Ovary (tissue), 9 donors: Measurements from ENCODE around the gene AGR2. TPM values are rescaled to one million over a fixed set of nuclear protein-coding genes. Genes with fewer than 3 reads are reported as not detected.

Source experiments
- DNase-seq, 5 donors: peaks; one replicate each; pipeline ENCODE4 v3.0.0-alpha.2; 2019 to 2020
- H3K27ac ChIP-seq, 2 donors: fragments of 200-600 bp; one replicate each; pipeline versions ENCODE4 v1.5.1 to v1.8.0; 2019 to 2022
- H3K27me3 ChIP-seq: fragments of 200-600 bp; one replicate; pipeline ENCODE4 v1.8.0; 2022
- H3K36me3 ChIP-seq: fragments of 200-600 bp; sonication (generic); one replicate; pipeline ENCODE4 v1.5.1; 2019
- H3K4me1 ChIP-seq: one replicate; pipeline ENCODE4 v1.8.1; 2013; ENCODE audit warnings: mild to moderate bottlenecking, moderate library complexity; ENCODE audit not compliant: insufficient read depth
- H3K4me3 ChIP-seq: fragments of 200-600 bp; sonication (generic); one replicate; pipeline ENCODE4 v1.5.1; 2017
- H3K9me3 ChIP-seq, 2 donors: fragments of 200-600 bp in 1 of 2; sonication (generic) in 1 of 2; one replicate each; pipeline versions ENCODE4 v1.5.1 to v1.8.1; 2013 to 2019; ENCODE audit warnings: mild to moderate bottlenecking in 1 of 2, moderate library complexity in 1 of 2
- CTCF ChIP-seq, 3 donors: fragments of 450-650 bp in 2 of 3; fragments of 200-600 bp in 1 of 3; IDR thresholded peaks; one replicate each; pipeline versions ENCODE4 v1.5.1 to v1.8.0; 2016 to 2022; ENCODE audit warnings: antibody characterized with exemption in 3 of 3, mild to moderate bottlenecking in 1 of 3
- EP300 ChIP-seq: sonication (generic); formaldehyde crosslinking; IDR thresholded peaks from one replicate; pipeline ENCODE4 v1.6.1; 2017; ENCODE audit warnings: antibody characterized with exemption
- POLR2A ChIP-seq: fragments of 450-650 bp; IDR thresholded peaks from one replicate; pipeline ENCODE4 v1.6.1; 2017; ENCODE audit warnings: antibody characterized with exemption, mild to moderate bottlenecking, moderate library complexity
- WGBS, 3 donors: extraction: QIAGEN DNeasy Blood & Tissue Kit in 1 of 3; methylation state at CpG; one replicate each; pipeline versions ENCODE4 v1.1.5 to v1.1.7; 2013 to 2017; 5-methylcytosine and 5-hydroxymethylcytosine counted together
- intact Hi-C, 4 donors: fragments of 100-400 bp; cut with DNase I; formaldehyde crosslinking; loops; one replicate each; pipeline versions ENCODE4 v1.11.0 to v1.15.1; 2022 to 2023
- polyA plus RNA-seq, 2 donors: library from polyadenylated mRNA; stranded (reverse); fragments of 200-250 nt in 1 of 2; fragments of 350-450 nt in 1 of 2; fragmentation: Illumina TruSeq in 1 of 2; extraction: RNeasy Lipid Tissue Mini Kit (QIAGEN cat#74804) in 1 of 2; gene quantifications; one replicate each; pipeline ENCODE4 v1.2.3, GENCODE V29; 2013 to 2014
- total RNA-seq, 7 donors: library from RNA; depleted of rRNA in 2 of 7; stranded (reverse); fragments of >200 nt in 2 of 7; fragmentation: NEBNext Ultra II Directional in 3 of 7; extraction: Animal tissue kit (Norgen Biotek cat#: 25700) in 3 of 7; gene quantifications; one replicate each; pipeline versions ENCODE4 v1.1.0 to v1.2.4, GENCODE V29; 2016 to 2023
- donor health status: DM: no; HTN: no; CAD: no; lungs with moderate emphysema.
- donor health status: DM: no; HTN: no; CAD: no.
- donor health status: Bipolar disorder and iron deficiency.
- donor health status: DM: yes; HTN: yes; CAD: no.
- donor health status: DM: no; HTN: no; CAD: no.
- donor health status: DM: yes; HTN: yes; CAD: no.

AGR2 gene
- total and polyA plus RNA-seq, 9 donors, result 0.07 to 64.3 (median 3.1) TPM; not detected in 3

GRCh38 chr7:16785846-16786245 is 19.0 kb downstream of the AGR2 start:
- intact Hi-C loops, result no loop called here
- DNase-seq, result no peak
- H3K36me3 ChIP-seq, result no peaks in the 10 kb centered on the region
- H3K27me3 ChIP-seq, result no peaks in the 10 kb centered on the region
- WGBS, 3 donors, result 56 to 74% (median 66%) methylated on average over 2 of the region's 2 CpGs
- no peak overlapping the region for H3K4me3 ChIP-seq
- H3K9me3 ChIP-seq, result no peaks in the 10 kb centered on the region
- no peak for TF ChIP-seq POLR2A
- TF ChIP-seq EP300, result no peak
- no peak for TF ChIP-seq CTCF (IDR thresholded peaks at IDR 0.05)
- H3K27ac ChIP-seq, result no peak overlapping the region
- no peaks in the 10 kb centered on the region for H3K4me1 ChIP-seq

GRCh38 chr7:16785321-16785720 is 19.5 kb downstream of the AGR2 start:
- DNase-seq, result no peak
- H3K4me3 ChIP-seq, result no peak overlapping the region
- intact Hi-C loops, result no loop called here
- no peaks in the 10 kb centered on the region for H3K36me3 ChIP-seq
- 81 to 87% (median 81%) methylated on average over 1 of the region's 1 CpG for WGBS, 3 donors
- TF ChIP-seq POLR2A, result no peak
- no peak for TF ChIP-seq EP300
- no peak for TF ChIP-seq CTCF (IDR thresholded peaks at IDR 0.05)
- H3K9me3 ChIP-seq, result no peaks in the 10 kb centered on the region
- H3K4me1 ChIP-seq, result no peaks in the 10 kb centered on the region
- no peak overlapping the region for H3K27ac ChIP-seq
- no peaks in the 10 kb centered on the region for H3K27me3 ChIP-seq

GRCh38 chr7:16780596-16780995 is 24.2 kb downstream of the AGR2 start:
- DNase-seq, result no peak
- Histone ChIP-seq H3K4me3 (no peak overlapping the region), H3K9me3 (no peaks in the 10 kb centered on the region), H3K27ac (no peak overlapping the region), H3K36me3 (no peaks in the 10 kb centered on the region), H3K4me1 (no peaks in the 10 kb centered on the region), H3K27me3 (no peaks in the 10 kb centered on the region)
- WGBS, 3 donors, result 11 to 15% (median 13%) methylated on average over 1 of the region's 1 CpG
- intact Hi-C loops, result no loop called here
- TF ChIP-seq POLR2A (no peak), CTCF (IDR thresholded peaks at IDR 0.05) (no peak)

- TF ChIP-seq EP300 (no peak), CTCF (IDR thresholded peaks at IDR 0.05) (no peak), POLR2A (no peak)
- Histone ChIP-seq H3K4me1 (no peaks in the 10 kb centered on the region), H3K27ac (no peak overlapping the region), H3K4me3 (no peak overlapping the region), H3K27me3 (no peaks in the 10 kb centered on the region), H3K9me3 (no peaks in the 10 kb centered on the region), H3K36me3 (no peaks in the 10 kb centered on the region)
- 73 to 78% (median 74%) methylated on average over 1 of the region's 1 CpG for WGBS, 3 donors
- DNase-seq, result no peak
- intact Hi-C loops, result no loop called here
Observed at GRCh38 chr7:16779051-16779450, 25.7 kb downstream of the AGR2 start.

- H3K27ac ChIP-seq, result no peak overlapping the region
- no peak for DNase-seq
- no peaks in the 10 kb centered on the region for H3K4me1 ChIP-seq
- no peaks in the 10 kb centered on the region for H3K9me3 ChIP-seq
- no peak for TF ChIP-seq POLR2A
- TF ChIP-seq CTCF (IDR thresholded peaks at IDR 0.05), result no peak
- no peak for TF ChIP-seq EP300
- intact Hi-C loops, result no loop called here
- H3K36me3 ChIP-seq, result no peaks in the 10 kb centered on the region
- no peak overlapping the region for H3K4me3 ChIP-seq
- WGBS, 3 donors, result 95 to 99% (median 98%) methylated on average over 3 of the region's 3 CpGs
- H3K27me3 ChIP-seq, result no peaks in the 10 kb centered on the region
Observed at GRCh38 chr7:16778476-16778875, 26.3 kb downstream of the AGR2 start.
